Muscle layer of duodenum (tissue), 2 donors: ENCODE data around the gene HES6.
A peak's percentile ranks its signal among the peaks of the same experiment; 100 is the strongest.

Experiments used
- H3K27ac ChIP-seq: one replicate; pipeline ENCODE4 v1.7.0; 2013; ENCODE audit warnings: mild to moderate bottlenecking, low read length
- H3K27me3 ChIP-seq: one replicate; pipeline ENCODE4 v1.7.0; 2013; ENCODE audit warnings: low read depth, mild to moderate bottlenecking, control low read depth, low read length
- H3K36me3 ChIP-seq, 2 donors: one replicate each; pipeline ENCODE4 v1.7.0; 2013; ENCODE audit warnings: low read length in 2 of 2, control low read depth in 1 of 2, mild to moderate bottlenecking in 1 of 2; ENCODE audit not compliant: insufficient read depth in 2 of 2, control insufficient read depth in 1 of 2
- H3K4me1 ChIP-seq, 2 donors: one replicate each; pipeline ENCODE4 v1.7.0; 2013; ENCODE audit warnings: low read length in 2 of 2, mild to moderate bottlenecking in 2 of 2, control low read depth in 1 of 2, moderate library complexity in 1 of 2; ENCODE audit not compliant: insufficient read depth in 2 of 2, control insufficient read depth in 1 of 2
- H3K4me3 ChIP-seq, 2 donors: one replicate each; pipeline ENCODE4 v1.7.0; 2013; ENCODE audit warnings: low read length in 2 of 2, low read depth in 1 of 2, mild to moderate bottlenecking in 1 of 2
- H3K9me3 ChIP-seq, 2 donors: one replicate each; pipeline ENCODE4 v1.7.0; 2013; ENCODE audit warnings: low read length in 2 of 2, control low read depth in 1 of 2, mild to moderate bottlenecking in 1 of 2; ENCODE audit not compliant: control insufficient read depth in 1 of 2
- donor health status: healthy.

Gene HES6

DNA sequence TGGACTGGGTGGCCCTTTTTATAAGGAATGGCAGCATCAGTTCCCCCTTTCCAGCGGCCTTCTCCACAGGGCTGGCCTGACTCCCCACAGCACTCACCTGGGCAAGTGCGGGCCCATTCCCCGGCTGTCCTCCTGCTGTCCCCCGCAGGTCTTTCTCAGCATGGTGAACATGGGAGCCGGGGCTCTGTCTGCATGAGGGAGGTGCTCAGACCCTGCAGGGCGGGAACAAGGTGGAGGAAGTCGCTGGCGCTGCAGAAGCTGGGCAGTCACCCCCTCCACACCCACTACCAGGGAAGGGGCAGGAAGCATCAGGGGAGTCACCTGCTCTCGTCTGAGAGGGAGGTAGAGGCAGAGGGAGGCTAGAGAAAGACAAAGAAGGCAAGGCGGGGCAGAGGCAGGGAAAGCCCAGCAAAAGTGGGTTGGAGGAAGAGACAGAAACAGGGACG lies 12.2 kb downstream of the HES6 start:
- Histone ChIP-seq H3K4me3 (no peak overlapping the region), H3K27me3 (no peaks in the 10 kb centered on the region), H3K36me3 (no peaks in the 10 kb centered on the region), H3K9me3 (no peaks in the 10 kb centered on the region), H3K27ac (no peak overlapping the region), H3K4me1 (peaks cover 0 to 46% of the 10 kb centered on the region in 2 donors)

DNA sequence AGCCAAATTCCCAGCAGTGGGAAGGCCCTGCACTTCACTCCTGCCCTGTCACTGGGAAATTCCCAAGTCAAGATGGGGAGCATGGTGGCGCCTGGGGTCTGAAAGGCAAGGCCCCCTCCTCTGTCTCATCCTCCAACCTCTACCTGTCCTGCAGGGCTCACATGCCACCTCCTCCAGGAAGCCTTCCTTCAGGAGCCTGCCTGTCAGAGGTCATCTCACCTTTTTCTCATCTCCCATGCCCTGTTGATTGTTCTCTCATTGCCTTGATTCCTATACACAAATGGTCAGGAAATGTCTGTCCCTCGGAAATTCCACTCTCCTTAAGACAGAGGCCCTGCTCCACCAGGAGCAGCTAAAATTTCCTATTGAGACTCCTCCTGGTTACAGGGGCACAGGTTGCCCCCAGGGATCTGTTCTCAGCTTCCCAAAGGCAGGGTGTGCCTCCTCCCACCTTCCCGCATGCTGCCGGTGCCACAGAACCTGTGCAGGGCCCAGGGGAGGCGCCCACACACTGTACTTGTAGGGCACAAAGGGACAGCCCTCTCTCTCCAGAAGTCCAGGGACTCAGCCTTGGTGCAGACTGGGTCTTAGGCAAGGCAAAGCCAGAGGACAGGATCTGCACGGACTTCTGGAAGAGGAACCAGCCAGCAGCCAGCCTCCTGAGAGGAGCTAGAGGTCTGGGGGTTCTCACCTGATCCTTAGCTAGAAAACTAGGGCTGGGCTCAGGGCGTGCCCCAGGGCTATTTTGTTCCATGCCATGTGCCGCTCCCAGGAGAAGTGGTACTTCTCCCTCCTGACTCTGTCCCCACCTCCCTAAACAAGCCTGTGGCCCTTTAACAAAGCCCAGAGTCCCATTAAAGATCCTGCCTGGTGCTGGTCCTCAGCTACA lies 12.9 kb downstream of the HES6 start:
- Histone ChIP-seq H3K36me3 (no peaks in the 10 kb centered on the region), H3K27ac (no peak overlapping the region)

DNA sequence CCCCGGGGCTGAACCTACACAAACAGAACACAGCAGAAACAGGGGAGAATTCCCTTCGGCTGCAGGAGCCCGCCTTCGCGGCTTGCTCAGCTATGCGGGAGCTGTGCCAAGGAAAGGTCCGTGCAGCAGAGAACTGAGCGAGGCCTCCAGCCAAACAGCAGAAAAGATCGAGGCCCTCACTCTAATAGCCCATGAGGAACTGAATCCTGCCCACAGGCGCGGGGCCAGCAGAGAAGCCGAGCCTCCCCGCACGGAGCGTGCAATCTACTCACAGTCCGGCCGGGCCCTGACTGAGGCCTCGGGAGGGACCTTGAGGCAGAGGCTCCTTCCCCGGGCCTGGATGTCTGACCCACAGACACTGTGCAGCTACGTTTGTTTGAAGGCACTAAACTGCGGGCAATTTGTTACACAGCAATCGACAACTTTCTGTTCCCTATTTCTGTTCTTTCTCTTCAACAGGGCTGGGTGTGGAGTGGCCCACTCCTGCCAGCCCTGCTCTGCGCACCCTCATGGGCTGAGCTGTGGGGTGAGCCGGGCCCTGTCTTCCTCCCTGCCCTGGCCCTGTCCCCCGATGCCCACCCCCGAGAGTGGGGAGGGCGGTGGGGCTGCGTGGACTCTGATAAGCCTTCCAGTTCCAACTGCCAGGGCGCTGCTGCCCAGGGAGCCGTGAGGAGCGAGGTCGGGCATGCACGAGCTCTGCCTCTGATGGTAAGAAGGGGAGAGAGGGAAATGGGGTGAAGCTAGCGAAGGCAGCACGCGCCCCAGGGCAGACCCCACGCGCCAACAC lies 13.7 kb downstream of the HES6 start:
- Histone ChIP-seq H3K36me3 (no peaks in the 10 kb centered on the region), H3K27ac (no peak overlapping the region), H3K27me3 (no peaks in the 10 kb centered on the region), H3K4me1 (peaks cover 0 to 43% of the 10 kb centered on the region in 2 donors), H3K4me3 (no peak overlapping the region), H3K9me3 (no peaks in the 10 kb centered on the region)

More for the DNA sequence above, 12.9 kb downstream of the HES6 start:
- Histone ChIP-seq H3K9me3 (no peaks in the 10 kb centered on the region), H3K4me3 (no peak overlapping the region), H3K27me3 (no peaks in the 10 kb centered on the region), H3K4me1 (peaks cover 0 to 46% of the 10 kb centered on the region in 2 donors)

DNA sequence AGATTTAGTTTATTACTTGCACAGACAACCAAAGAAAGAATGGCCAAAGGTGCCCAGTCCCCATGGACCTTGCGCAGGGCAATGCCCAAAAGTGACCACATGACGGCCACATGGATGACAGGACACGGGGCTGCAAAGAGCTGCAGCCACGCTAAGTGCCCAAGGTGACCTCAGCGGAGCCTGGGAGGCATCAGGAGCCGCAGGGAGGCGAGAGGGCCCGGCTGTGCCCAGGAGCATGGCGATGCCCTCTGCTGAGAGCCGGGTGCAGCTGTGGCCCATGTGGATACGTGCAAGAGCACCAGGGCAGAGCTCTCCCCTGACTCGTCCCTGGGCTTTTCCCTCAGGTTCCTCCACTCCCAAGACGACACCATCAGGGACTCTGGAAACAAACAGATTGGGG lies 14.7 kb downstream of the HES6 start:
- Histone ChIP-seq H3K9me3 (no peaks in the 10 kb centered on the region), H3K27me3 (no peaks in the 10 kb centered on the region), H3K36me3 (no peaks in the 10 kb centered on the region), H3K27ac (no peak overlapping the region), H3K4me3 (no peak overlapping the region), H3K4me1 (peaks cover 0 to 40% of the 10 kb centered on the region in 2 donors)

GRCh38 chr2:238224356-238225035 lies 15.3 kb downstream of the HES6 start:
- H3K4me1 ChIP-seq: peaks cover 0 to 33% of the 10 kb centered on the region in 2 donors
- H3K27ac ChIP-seq: no peak overlapping the region
- H3K36me3 ChIP-seq: no peaks in the 10 kb centered on the region
- H3K4me3 ChIP-seq: no peak overlapping the region
- H3K9me3 ChIP-seq: no peaks in the 10 kb centered on the region
- H3K27me3 ChIP-seq: no peaks in the 10 kb centered on the region

- Histone ChIP-seq H3K9me3 (no peaks in the 10 kb centered on the region), H3K27ac (no peak overlapping the region), H3K4me1 (peaks cover 0 to 11% of the 10 kb centered on the region in 2 donors), H3K36me3 (no peaks in the 10 kb centered on the region), H3K27me3 (no peaks in the 10 kb centered on the region), H3K4me3 (no peak overlapping the region)
These were observed 18.8 kb downstream of the HES6 start for GRCh38 chr2:238220892-238221521.

DNA sequence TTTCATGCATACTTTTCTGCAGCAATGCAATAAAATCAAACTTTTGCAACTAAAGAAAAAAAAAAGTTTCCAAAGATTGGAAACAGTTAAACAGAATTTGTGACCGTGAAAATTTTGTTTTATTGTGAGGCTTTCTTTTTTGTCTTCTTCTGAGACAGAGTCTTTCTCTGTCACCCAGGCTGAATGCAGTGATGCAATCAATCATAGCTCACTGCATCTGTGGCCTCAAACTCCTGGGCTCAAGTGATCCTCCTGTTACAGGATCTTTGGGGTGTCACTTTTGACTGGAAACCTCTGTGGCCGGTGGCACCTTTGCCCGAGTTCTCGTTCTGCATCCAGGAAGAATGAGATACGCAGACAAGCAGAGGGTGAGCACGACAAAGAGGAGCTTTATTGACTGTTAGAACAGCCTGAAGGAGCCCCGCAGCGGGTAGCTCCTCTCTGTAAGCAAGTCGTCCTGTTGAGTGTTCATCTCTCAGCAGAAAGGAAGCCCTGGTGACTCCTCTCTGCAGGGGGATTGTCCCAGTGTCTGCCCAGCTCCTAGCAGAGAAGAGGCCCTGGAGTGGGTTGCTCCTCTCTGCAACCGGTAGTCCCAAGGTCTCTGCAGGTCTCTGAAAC lies 19.5 kb downstream of the HES6 start:
- no peak overlapping the region for H3K4me3 ChIP-seq

GRCh38 chr2:238216651-238217184 lies 23.1 kb downstream of the HES6 start:
- Histone ChIP-seq H3K4me3 (no peak overlapping the region), H3K36me3 (no peaks in the 10 kb centered on the region), H3K4me1 (no peaks in the 10 kb centered on the region), H3K27me3 (no peaks in the 10 kb centered on the region), H3K27ac (no peak overlapping the region), H3K9me3 (no peaks in the 10 kb centered on the region)

More for the DNA sequence above, 19.5 kb downstream of the HES6 start:
- Histone ChIP-seq H3K27me3 (no peaks in the 10 kb centered on the region), H3K27ac (no peak overlapping the region), H3K4me1 (peaks cover 0 to 5% of the 10 kb centered on the region in 2 donors), H3K9me3 (no peaks in the 10 kb centered on the region), H3K36me3 (no peaks in the 10 kb centered on the region)

DNA sequence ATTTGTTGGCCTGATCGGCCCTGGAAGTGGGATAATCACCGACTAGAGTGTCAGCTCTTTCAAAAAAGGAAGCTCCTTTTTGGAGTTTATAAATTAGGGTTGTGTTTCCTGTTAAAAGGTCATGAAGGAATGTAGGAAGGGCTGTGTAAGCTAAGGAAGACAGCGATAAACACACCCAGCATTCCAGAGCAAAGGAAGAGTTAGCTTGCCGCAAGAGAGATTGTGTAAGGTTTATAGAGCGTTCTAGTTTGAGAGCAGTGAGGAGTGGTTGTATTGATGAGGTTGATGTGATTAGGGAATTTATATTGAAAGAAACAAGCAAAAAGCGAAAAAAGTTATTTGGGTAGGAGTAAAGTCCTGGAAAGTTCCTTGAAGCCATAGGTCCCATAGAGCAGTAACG lies 32.8 kb downstream of the HES6 start:
- peaks cover 0 to 8% of the 10 kb centered on the region in 2 donors for H3K4me1 ChIP-seq
- no peaks in the 10 kb centered on the region for H3K36me3 ChIP-seq
- no peaks in the 10 kb centered on the region for H3K9me3 ChIP-seq
- H3K27me3 ChIP-seq: no peaks in the 10 kb centered on the region
- no peak overlapping the region for H3K27ac ChIP-seq
- no peak overlapping the region for H3K4me3 ChIP-seq

GRCh38 chr2:238203973-238204683 lies 35.7 kb downstream of the HES6 start:
- Histone ChIP-seq H3K36me3 (no peaks in the 10 kb centered on the region), H3K9me3 (no peaks in the 10 kb centered on the region), H3K4me1 (peaks cover 8 to 16% of the 10 kb centered on the region in 2 donors), H3K27me3 (no peaks in the 10 kb centered on the region), H3K27ac (peak overlapping the region; percentile 83), H3K4me3 (peak overlapping the region; percentile 50 to 56)
